DND-41 (cell line): ENCODE results near the gene SELENOI.

ENCODE experiments used
- CTCF ChIP-seq: IDR thresholded peaks from 2 replicates; pipeline ENCODE4 v1.5.1; 2012; ENCODE audit warnings: borderline replicate concordance, low read length, moderate library complexity, mild to moderate bottlenecking; ENCODE audit not compliant: poor library complexity, severe bottlenecking; ENCODE audit errors: extremely low read depth
- EZH2 ChIP-seq: IDR thresholded peaks from 3 replicates; pipeline ENCODE4 v1.6.1; 2012; ENCODE audit warnings: borderline replicate concordance, low read depth, mild to moderate bottlenecking, moderate library complexity, low read length, inconsistent platforms; ENCODE audit not compliant: severe bottlenecking

GRCh38 chr2:26300234-26300925 is 45.6 kb upstream of the SELENOI start:
- no peak for TF ChIP-seq CTCF
- no peak for TF ChIP-seq EZH2
